DMS 273 treated with DMSO at 0.1 percent for 48 hours (cell line): ENCODE results near the gene SAMD10.
"Not testable (repeated sequence)": the region's sequence is repeated elsewhere in the genome, so short reads cannot be mapped to it uniquely, and the experiment has no call there.

Experiments used
- DNase-seq: peaks from one replicate; lab custom pipeline; 2025; lab: John Stamatoyannopoulos, UW

Gene SAMD10

GRCh38 chr20:63979557-63980316 lies at the start of gene SAMD10:
Gene SAMD10, minus strand, starts transcription at chr20:63979642. Its CDS starts 175 bp downstream, at chr20:63979467.
- peak; percentile 61 for DNase-seq

- DNase-seq = no peak
Measured at GRCh38 chr20:64027981-64028685, 48.7 kb upstream of the SAMD10 start.

GRCh38 chr20:64025826-64026412 lies 46.5 kb upstream of the SAMD10 start:
- DNase-seq = no peak

- DNase-seq = no peak
Measured at GRCh38 chr20:64025101-64025825, 45.8 kb upstream of the SAMD10 start.

- DNase-seq = no peak
Measured at GRCh38 chr20:64024141-64024990, 44.9 kb upstream of the SAMD10 start.

- no peak for DNase-seq
Measured at GRCh38 chr20:64023361-64024140, 44.1 kb upstream of the SAMD10 start.

- DNase-seq = no peak
Measured at GRCh38 chr20:64022671-64023360, 43.4 kb upstream of the SAMD10 start.

GRCh38 chr20:64021124-64021975 lies 41.9 kb upstream of the SAMD10 start:
- no peak for DNase-seq

GRCh38 chr20:64015635-64016034 lies 36.2 kb upstream of the SAMD10 start:
- DNase-seq = no peak

- DNase-seq = not testable (repeated sequence)
Measured at GRCh38 chr20:64012385-64013154, 33.1 kb upstream of the SAMD10 start.

- no peak for DNase-seq
Measured at GRCh38 chr20:64011366-64011779, 31.9 kb upstream of the SAMD10 start.

- no peak for DNase-seq
Measured at GRCh38 chr20:64010711-64011237, 31.3 kb upstream of the SAMD10 start.

GRCh38 chr20:64009811-64010387 lies 30.5 kb upstream of the SAMD10 start:
- DNase-seq = no peak

GRCh38 chr20:64006902-64007301 lies 27.5 kb upstream of the SAMD10 start:
- no peak for DNase-seq

GRCh38 chr20:64006490-64006889 lies 27.0 kb upstream of the SAMD10 start:
- no peak for DNase-seq

GRCh38 chr20:64005394-64005793 lies 26.0 kb upstream of the SAMD10 start:
- DNase-seq = no peak

- DNase-seq = no peak
Measured at GRCh38 chr20:64003960-64004725, 24.7 kb upstream of the SAMD10 start.
